ENCODE results near the gene CD3D.

CD3D gene

GRCh38 chr11:118328745-118329144 is 13.8 kb downstream of the CD3D start:
- Histone ChIP-seq H2BK5ac (ENCODE audit: low read depth, low read length, poor library complexity) (no peak overlapping the region), H4K12ac (ENCODE audit: low read depth, low read length) (no peak overlapping the region), H4K91ac (ENCODE audit: low read depth, low read length) (no peak overlapping the region), H3K4me1 (ENCODE audit: control insufficient read depth in 1 of 2, insufficient read depth in 2 of 2, low read length in 2 of 2) (no peaks in the 10 kb centered on the region), H2AFZ (ENCODE audit: insufficient read depth, low read length, poor library complexity) (no peak overlapping the region), H3K36me3 (ENCODE audit: control insufficient read depth in 1 of 2, insufficient read depth in 2 of 2, low read length in 2 of 2) (no peaks in the 10 kb centered on the region), H3K4ac (ENCODE audit: low read depth, low read length) (no peak overlapping the region), H3K27me3 (ENCODE audit: insufficient read depth, low read length) (no peaks in the 10 kb centered on the region), H3K79me1 (ENCODE audit: low read length) (no peaks in the 10 kb centered on the region), H3K27ac (ENCODE audit: low read depth, low read length) (no peak overlapping the region), H3K4me3 (ENCODE audit: low read depth, low read length) (no peak overlapping the region), H2BK120ac (ENCODE audit: insufficient read depth, low read length, poor library complexity) (no peak overlapping the region), H3K4me2 (ENCODE audit: low read length) (no peak overlapping the region), H3K14ac (ENCODE audit: low read length) (no peak overlapping the region), H3K23ac (ENCODE audit: low read length) (no peak overlapping the region), H4K8ac (ENCODE audit: low read depth, low read length) (no peak overlapping the region), H3K18ac (ENCODE audit: low read length) (no peak overlapping the region), H3K9ac (ENCODE audit: low read length) (no peak overlapping the region), H2AK5ac (ENCODE audit: low read length) (no peak overlapping the region), H3K9me3 (ENCODE audit: insufficient read depth, low read depth, low read length) (no peaks in the 10 kb centered on the region), H3K79me2 (ENCODE audit: control insufficient read depth, insufficient read depth, low read length, poor library complexity) (no peaks in the 10 kb centered on the region), H2BK12ac (ENCODE audit: low read length) (no peak overlapping the region)
- DNase-seq: no peak

- no peak overlapping the region for H2AFZ ChIP-seq (ENCODE audit: insufficient read depth, low read length, poor library complexity)
- H3K27me3 ChIP-seq (ENCODE audit: insufficient read depth, low read length): no peaks in the 10 kb centered on the region
- no peak overlapping the region for H4K12ac ChIP-seq (ENCODE audit: low read depth, low read length)
- H3K9me3 ChIP-seq (ENCODE audit: insufficient read depth, low read depth, low read length): no peaks in the 10 kb centered on the region
- H3K4ac ChIP-seq (ENCODE audit: low read depth, low read length): no peak overlapping the region
- no peak overlapping the region for H4K8ac ChIP-seq (ENCODE audit: low read depth, low read length)
- no peak overlapping the region for H3K4me3 ChIP-seq (ENCODE audit: low read depth, low read length)
- H3K9ac ChIP-seq (ENCODE audit: low read length): no peak overlapping the region
- no peak overlapping the region for H2BK5ac ChIP-seq (ENCODE audit: low read depth, low read length, poor library complexity)
- H3K36me3 ChIP-seq (ENCODE audit: control insufficient read depth in 1 of 2, insufficient read depth in 2 of 2, low read length in 2 of 2): no peaks in the 10 kb centered on the region
- no peaks in the 10 kb centered on the region for H3K4me1 ChIP-seq (ENCODE audit: control insufficient read depth in 1 of 2, insufficient read depth in 2 of 2, low read length in 2 of 2)
- no peak for DNase-seq
- H3K4me2 ChIP-seq (ENCODE audit: low read length): no peak overlapping the region
- no peaks in the 10 kb centered on the region for H3K79me2 ChIP-seq (ENCODE audit: control insufficient read depth, insufficient read depth, low read length, poor library complexity)
- no peak overlapping the region for H3K27ac ChIP-seq (ENCODE audit: low read depth, low read length)
- H3K18ac ChIP-seq (ENCODE audit: low read length): no peak overlapping the region
- H2BK120ac ChIP-seq (ENCODE audit: insufficient read depth, low read length, poor library complexity): no peak overlapping the region
- H2AK5ac ChIP-seq (ENCODE audit: low read length): no peak overlapping the region
- H2BK12ac ChIP-seq (ENCODE audit: low read length): no peak overlapping the region
- H3K23ac ChIP-seq (ENCODE audit: low read length): no peak overlapping the region
- H3K14ac ChIP-seq (ENCODE audit: low read length): no peak overlapping the region
- H4K91ac ChIP-seq (ENCODE audit: low read depth, low read length): no peak overlapping the region
- H3K79me1 ChIP-seq (ENCODE audit: low read length): no peaks in the 10 kb centered on the region
Measured at GRCh38 chr11:118325283-118325682, 17.2 kb downstream of the CD3D start.

- no peaks in the 10 kb centered on the region for H3K9me3 ChIP-seq (ENCODE audit: insufficient read depth, low read depth, low read length)
- H3K4me1 ChIP-seq (ENCODE audit: control insufficient read depth in 1 of 2, insufficient read depth in 2 of 2, low read length in 2 of 2): no peaks in the 10 kb centered on the region
- H2BK120ac ChIP-seq (ENCODE audit: insufficient read depth, low read length, poor library complexity): no peak overlapping the region
- no peak overlapping the region for H3K14ac ChIP-seq (ENCODE audit: low read length)
- no peak overlapping the region for H4K12ac ChIP-seq (ENCODE audit: low read depth, low read length)
- no peaks in the 10 kb centered on the region for H3K27me3 ChIP-seq (ENCODE audit: insufficient read depth, low read length)
- H2AK5ac ChIP-seq (ENCODE audit: low read length): no peak overlapping the region
- WGBS (ENCODE audit: extremely low coverage, insufficient coverage, insufficient read length): no CpG with 5 or more reads among the region's 19 CpGs
- H3K79me1 ChIP-seq (ENCODE audit: low read length): no peaks in the 10 kb centered on the region
- no peak overlapping the region for H3K27ac ChIP-seq (ENCODE audit: low read depth, low read length)
- no peak overlapping the region for H3K23ac ChIP-seq (ENCODE audit: low read length)
- H3K18ac ChIP-seq (ENCODE audit: low read length): no peak overlapping the region
- H2AFZ ChIP-seq (ENCODE audit: insufficient read depth, low read length, poor library complexity): no peak overlapping the region
- no peak overlapping the region for H3K4me3 ChIP-seq (ENCODE audit: low read depth, low read length)
- no peak for DNase-seq
- no peak overlapping the region for H4K8ac ChIP-seq (ENCODE audit: low read depth, low read length)
- H3K9ac ChIP-seq (ENCODE audit: low read length): no peak overlapping the region
- no peaks in the 10 kb centered on the region for H3K79me2 ChIP-seq (ENCODE audit: control insufficient read depth, insufficient read depth, low read length, poor library complexity)
- no peak overlapping the region for H2BK12ac ChIP-seq (ENCODE audit: low read length)
- H3K4ac ChIP-seq (ENCODE audit: low read depth, low read length): no peak overlapping the region
- H2BK5ac ChIP-seq (ENCODE audit: low read depth, low read length, poor library complexity): no peak overlapping the region
- H3K4me2 ChIP-seq (ENCODE audit: low read length): no peak overlapping the region
- no peak overlapping the region for H4K91ac ChIP-seq (ENCODE audit: low read depth, low read length)
- H3K36me3 ChIP-seq (ENCODE audit: control insufficient read depth in 1 of 2, insufficient read depth in 2 of 2, low read length in 2 of 2): no peaks in the 10 kb centered on the region
Measured at GRCh38 chr11:118322721-118323120, 19.8 kb downstream of the CD3D start.

- Histone ChIP-seq H3K9me3 (ENCODE audit: insufficient read depth, low read depth, low read length) (no peaks in the 10 kb centered on the region), H3K14ac (ENCODE audit: low read length) (no peak overlapping the region), H2BK12ac (ENCODE audit: low read length) (no peak overlapping the region), H2AK5ac (ENCODE audit: low read length) (no peak overlapping the region), H4K12ac (ENCODE audit: low read depth, low read length) (no peak overlapping the region), H3K79me1 (ENCODE audit: low read length) (no peaks in the 10 kb centered on the region), H3K36me3 (ENCODE audit: control insufficient read depth in 1 of 2, insufficient read depth in 2 of 2, low read length in 2 of 2) (no peaks in the 10 kb centered on the region), H3K79me2 (ENCODE audit: control insufficient read depth, insufficient read depth, low read length, poor library complexity) (no peaks in the 10 kb centered on the region), H3K18ac (ENCODE audit: low read length) (no peak overlapping the region), H3K23ac (ENCODE audit: low read length) (no peak overlapping the region), H2BK5ac (ENCODE audit: low read depth, low read length, poor library complexity) (no peak overlapping the region), H3K4me2 (ENCODE audit: low read length) (no peak overlapping the region), H3K4me1 (ENCODE audit: control insufficient read depth in 1 of 2, insufficient read depth in 2 of 2, low read length in 2 of 2) (peaks cover 0 to 3% of the 10 kb centered on the region in 2 experiments), H3K9ac (ENCODE audit: low read length) (no peak overlapping the region), H3K4me3 (ENCODE audit: low read depth, low read length) (no peak overlapping the region), H3K27ac (ENCODE audit: low read depth, low read length) (no peak overlapping the region), H2AFZ (ENCODE audit: insufficient read depth, low read length, poor library complexity) (no peak overlapping the region), H2BK120ac (ENCODE audit: insufficient read depth, low read length, poor library complexity) (no peak overlapping the region), H3K27me3 (ENCODE audit: insufficient read depth, low read length) (no peaks in the 10 kb centered on the region), H4K91ac (ENCODE audit: low read depth, low read length) (no peak overlapping the region), H3K4ac (ENCODE audit: low read depth, low read length) (no peak overlapping the region), H4K8ac (ENCODE audit: low read depth, low read length) (no peak overlapping the region)
- DNase-seq: no peak
- WGBS (ENCODE audit: extremely low coverage, insufficient coverage, insufficient read length): no CpG with 5 or more reads among the region's 5 CpGs
Measured at GRCh38 chr11:118321386-118322082, 21.0 kb downstream of the CD3D start.

Measured in trophoblast cell (in vitro differentiated cells and primary cell).